Aorta (tissue), 5 donors: ENCODE data around the gene RHO. TPM values are rescaled to one million over a fixed set of nuclear protein-coding genes. Genes with fewer than 3 reads are reported as not detected.
"Not testable (repeated sequence)": the region's sequence is repeated elsewhere in the genome, so short reads cannot be mapped to it uniquely, and the experiment has no call there.

ENCODE experiments used
- ATAC-seq: fragments of 200-7000 bp; cut with Tn5 transposase; one replicate; pipeline ENCODE4 v1.9.1; 2022; ENCODE audit warnings: moderate library complexity; ENCODE audit not compliant: low FRiP score
- DNase-seq, 2 donors: peaks; one replicate each; pipeline ENCODE4 v3.0.0-alpha.2; 2020
- H3K27ac ChIP-seq, 2 donors: one replicate each; pipeline ENCODE4 v1.5.1; 2013; ENCODE audit warnings: low read length in 2 of 2, mild to moderate bottlenecking in 2 of 2, moderate library complexity in 2 of 2, control low read depth in 1 of 2, inconsistent platforms in 1 of 2, low read depth in 1 of 2
- H3K27me3 ChIP-seq, 2 donors: one replicate each; pipeline ENCODE4 v1.6.1; 2013; ENCODE audit warnings: control low read depth in 1 of 2, low read length in 1 of 2, mild to moderate bottlenecking in 1 of 2, moderate library complexity in 1 of 2; ENCODE audit not compliant: insufficient read depth in 2 of 2, control insufficient read depth in 1 of 2
- H3K36me3 ChIP-seq, 2 donors: one replicate each; pipeline ENCODE4 v1.6.1; 2013; ENCODE audit warnings: control low read depth in 1 of 2, low read length in 1 of 2, mild to moderate bottlenecking in 1 of 2; ENCODE audit not compliant: insufficient read depth in 2 of 2, control insufficient read depth in 1 of 2
- H3K4me1 ChIP-seq, 2 donors: one replicate each; pipeline ENCODE4 v1.6.1; 2013; ENCODE audit warnings: low read length in 2 of 2, control low read depth in 1 of 2, mild to moderate bottlenecking in 1 of 2, moderate library complexity in 1 of 2; ENCODE audit not compliant: insufficient read depth in 2 of 2, control insufficient read depth in 1 of 2
- H3K4me3 ChIP-seq, 2 donors: one replicate each; pipeline ENCODE4 v1.5.1; 2013; ENCODE audit warnings: low read length in 2 of 2, control low read depth in 1 of 2, mild to moderate bottlenecking in 1 of 2
- H3K9me3 ChIP-seq: one replicate; pipeline ENCODE4 v1.6.1; 2013; ENCODE audit warnings: mild to moderate bottlenecking, low read length; ENCODE audit not compliant: control insufficient read depth
- WGBS, 2 donors: extraction: QIAGEN DNeasy Blood & Tissue Kit; methylation state at CpG; one replicate each; pipeline ENCODE4 v1.1.7; 2013; 5-methylcytosine and 5-hydroxymethylcytosine counted together
- intact Hi-C, 2 donors: fragments of 100-400 bp; cut with DNase I; formaldehyde crosslinking; loops; one replicate each; pipeline versions ENCODE4 v1.14.2 to v1.15.0; 2022
- polyA plus RNA-seq, 2 donors: library from polyadenylated mRNA; stranded (reverse); fragments of 200-250 nt; gene quantifications; one replicate each; pipeline ENCODE4 v1.2.3, GENCODE V29; 2013
- total RNA-seq, 2 donors: library from RNA; stranded (reverse); fragmentation: NEBNext Ultra II Directional; extraction: Animal tissue kit (Norgen Biotek cat#: 25700); gene quantifications; one replicate each; pipeline ENCODE4 v1.2.1, GENCODE V29; 2021
- donor health status: healthy with polysubstance abuse.
- donor health status: Bipolar disorder and iron deficiency.
- donor health status: DM: no; HTN: no; CAD: no.
- donor health status: DM: no; HTN: no; CAD: no.
- donor health status: DM: yes; HTN: yes; CAD: no.

The RHO gene
- total and polyA plus RNA-seq, 4 donors: 0.15 TPM; not detected in 3

GRCh38 chr3:129494499-129494898 lies 33.9 kb upstream of the RHO start:
- H3K4me1 ChIP-seq, ATAC-seq, DNase-seq, H3K36me3 ChIP-seq, H3K9me3 ChIP-seq, H3K4me3 ChIP-seq, H3K27ac ChIP-seq, H3K27me3 ChIP-seq: not testable (repeated sequence)
- intact Hi-C loops: loop anchor here (5.0 to 10.0 kb wide), 6 partner anchors 68 to 440 kb away; partner anchors contain the start of gene PLXND1 (in 1 of the 2)
- WGBS, 2 donors: 91% methylated on average over 5 of the region's 5 CpGs

GRCh38 chr3:129495006-129495639 lies 33.3 kb upstream of the RHO start:
- not testable (repeated sequence) for H3K4me1 ChIP-seq, DNase-seq, H3K27me3 ChIP-seq, H3K36me3 ChIP-seq, H3K27ac ChIP-seq, H3K9me3 ChIP-seq, H3K4me3 ChIP-seq
- WGBS, 2 donors: 67 to 74% methylated on average over 10 of the region's 10 CpGs
- peak; percentile 47 for ATAC-seq
- intact Hi-C loops: loop anchor here in 1 of 2 donors (10.0 kb wide), 1 partner anchor 440 kb away; no protein-coding TSS in a partner anchor

GRCh38 chr3:129497876-129498275 lies 30.6 kb upstream of the RHO start:
- ATAC-seq, DNase-seq, H3K27ac ChIP-seq, H3K9me3 ChIP-seq, H3K27me3 ChIP-seq, H3K4me1 ChIP-seq, H3K36me3 ChIP-seq, H3K4me3 ChIP-seq: not testable (repeated sequence)
- intact Hi-C loops: loop anchor here in 1 of 2 donors (10.0 kb wide), 1 partner anchor 437 kb away; no protein-coding TSS in a partner anchor
- 52 to 63% methylated on average over 2 of the region's 2 CpGs for WGBS, 2 donors

- intact Hi-C loops: loop anchor here in 1 of 2 donors (10.0 kb wide), 1 partner anchor 436 kb away; no protein-coding TSS in a partner anchor
- H3K27ac ChIP-seq: not testable (repeated sequence)
Measured at GRCh38 chr3:129498603-129499488, 29.6 kb upstream of the RHO start.

GRCh38 chr3:129499604-129500333 lies 28.7 kb upstream of the RHO start:
- WGBS, 2 donors: 89 to 93% methylated on average over 12 to 14 of the region's 14 CpGs
- DNase-seq, H3K4me1 ChIP-seq, H3K27me3 ChIP-seq, H3K4me3 ChIP-seq, H3K27ac ChIP-seq, ATAC-seq, H3K9me3 ChIP-seq, H3K36me3 ChIP-seq: not testable (repeated sequence)
- intact Hi-C loops: loop anchor here in 1 of 2 donors (5.0 to 10.0 kb wide), 2 partner anchors 58 to 435 kb away; no protein-coding TSS in a partner anchor

More at GRCh38 chr3:129498603-129499488, 29.6 kb upstream of the RHO start:
- not testable (repeated sequence) for H3K4me1 ChIP-seq, H3K27me3 ChIP-seq, H3K36me3 ChIP-seq, ATAC-seq, H3K9me3 ChIP-seq, H3K4me3 ChIP-seq, DNase-seq
- 46 to 51% methylated on average over 8 of the region's 8 CpGs for WGBS, 2 donors

GRCh38 chr3:129500334-129500658 lies 28.1 kb upstream of the RHO start:
- Histone ChIP-seq H3K36me3 (peaks cover 0 to 4% of the 10 kb centered on the region in 2 donors), H3K9me3 (no peaks in the 10 kb centered on the region), H3K27ac (no peak overlapping the region), H3K4me3 (no peak overlapping the region), H3K4me1 (no peaks in the 10 kb centered on the region), H3K27me3 (no peaks in the 10 kb centered on the region)
- ATAC-seq (no peak), DNase-seq (no peak)
- WGBS, 2 donors: 75 to 81% methylated on average over 5 of the region's 5 CpGs
- intact Hi-C loops: loop anchor here in 1 of 2 donors (5.0 kb wide), 1 partner anchor 57 kb away; no protein-coding TSS in a partner anchor

GRCh38 chr3:129501630-129502029 lies 26.8 kb upstream of the RHO start:
- intact Hi-C loops: loop anchor here in 1 of 2 donors (5.0 kb wide), 1 partner anchor 56 kb away; no protein-coding TSS in a partner anchor
- H3K4me1 ChIP-seq: no peaks in the 10 kb centered on the region

GRCh38 chr3:129502641-129503408 lies 25.6 kb upstream of the RHO start:
- no peaks in the 10 kb centered on the region for H3K9me3 ChIP-seq
- no peak overlapping the region for H3K27ac ChIP-seq
- intact Hi-C loops: loop anchor here in 1 of 2 donors (5.0 kb wide), 1 partner anchor 54 kb away; no protein-coding TSS in a partner anchor
- WGBS, 2 donors: 91 to 92% methylated on average over 18 of the region's 18 CpGs
- no peaks in the 10 kb centered on the region for H3K27me3 ChIP-seq
- no peaks in the 10 kb centered on the region for H3K4me1 ChIP-seq
- no peak overlapping the region for H3K4me3 ChIP-seq
- ATAC-seq (no peak), DNase-seq (no peak)
- peaks cover 0 to 3% of the 10 kb centered on the region in 2 donors for H3K36me3 ChIP-seq

More at GRCh38 chr3:129501630-129502029, 26.8 kb upstream of the RHO start:
- Histone ChIP-seq H3K27me3 (no peaks in the 10 kb centered on the region), H3K9me3 (no peaks in the 10 kb centered on the region), H3K27ac (no peak overlapping the region), H3K4me3 (no peak overlapping the region), H3K36me3 (peaks cover 0 to 3% of the 10 kb centered on the region in 2 donors)
- no peak for DNase-seq
- 48 to 54% methylated on average over 5 of the region's 5 CpGs for whole genome bisulfite sequencing, 2 donors
- ATAC-seq: no peak
